ENCODE results near the gene NR3C1. TPM values are rescaled to one million over a fixed set of nuclear protein-coding genes. Genes with fewer than 3 reads are reported as not detected.

Gene NR3C1
- polyA plus RNA-seq, 1 donor from 2014 or later, result 2.3 TPM

DNA sequence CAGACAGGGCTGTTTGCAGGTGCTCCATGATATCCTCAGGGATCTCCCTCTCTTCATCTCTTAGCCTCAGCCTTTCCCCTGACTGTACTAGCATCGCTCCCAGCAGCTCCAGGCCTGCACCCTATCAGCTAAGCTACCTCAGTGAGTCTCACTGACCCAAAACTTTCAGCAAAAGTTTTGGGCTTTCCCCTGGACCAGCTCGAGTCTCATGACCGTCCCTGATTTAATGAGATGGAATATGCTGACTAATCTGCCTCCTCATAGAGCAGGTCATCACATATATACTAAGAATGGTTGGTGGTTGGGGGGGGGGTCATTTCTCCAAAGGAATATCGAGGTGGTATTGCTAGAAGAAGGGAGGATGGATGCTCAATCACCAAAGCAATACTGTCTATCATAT is 151.5 kb downstream of the NR3C1 start:
- no peak overlapping the region for H2AFZ ChIP-seq (ENCODE audit: low read depth, low read length)
- no peak for TF ChIP-seq EP300 (conservative IDR thresholded peaks at IDR 0.05; ENCODE audit: poor library complexity, severe bottlenecking)
- TF ChIP-seq POLR2AphosphoS5 (IDR thresholded peaks at IDR 0.05), result no peak
- TF ChIP-seq SMC3 (conservative IDR thresholded peaks at IDR 0.05; ENCODE audit: poor library complexity), result no peak
- TF ChIP-seq TAF1 (IDR thresholded peaks at IDR 0.05; ENCODE audit: low read depth), result no peak
- no peak for TF ChIP-seq EZH2 (IDR thresholded peaks at IDR 0.05; ENCODE audit: borderline replicate concordance, insufficient read depth, low read length, poor library complexity, severe bottlenecking)
- TF ChIP-seq, protein P1, sequence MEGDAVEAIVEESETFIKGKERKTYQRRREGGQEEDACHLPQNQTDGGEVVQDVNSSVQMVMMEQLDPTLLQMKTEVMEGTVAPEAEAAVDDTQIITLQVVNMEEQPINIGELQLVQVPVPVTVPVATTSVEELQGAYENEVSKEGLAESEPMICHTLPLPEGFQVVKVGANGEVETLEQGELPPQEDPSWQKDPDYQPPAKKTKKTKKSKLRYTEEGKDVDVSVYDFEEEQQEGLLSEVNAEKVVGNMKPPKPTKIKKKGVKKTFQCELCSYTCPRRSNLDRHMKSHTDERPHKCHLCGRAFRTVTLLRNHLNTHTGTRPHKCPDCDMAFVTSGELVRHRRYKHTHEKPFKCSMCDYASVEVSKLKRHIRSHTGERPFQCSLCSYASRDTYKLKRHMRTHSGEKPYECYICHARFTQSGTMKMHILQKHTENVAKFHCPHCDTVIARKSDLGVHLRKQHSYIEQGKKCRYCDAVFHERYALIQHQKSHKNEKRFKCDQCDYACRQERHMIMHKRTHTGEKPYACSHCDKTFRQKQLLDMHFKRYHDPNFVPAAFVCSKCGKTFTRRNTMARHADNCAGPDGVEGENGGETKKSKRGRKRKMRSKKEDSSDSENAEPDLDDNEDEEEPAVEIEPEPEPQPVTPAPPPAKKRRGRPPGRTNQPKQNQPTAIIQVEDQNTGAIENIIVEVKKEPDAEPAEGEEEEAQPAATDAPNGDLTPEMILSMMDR (IDR thresholded peaks at IDR 0.05; ENCODE audit: poor library complexity, severe bottlenecking), result no peak
- TF ChIP-seq, protein P2, sequence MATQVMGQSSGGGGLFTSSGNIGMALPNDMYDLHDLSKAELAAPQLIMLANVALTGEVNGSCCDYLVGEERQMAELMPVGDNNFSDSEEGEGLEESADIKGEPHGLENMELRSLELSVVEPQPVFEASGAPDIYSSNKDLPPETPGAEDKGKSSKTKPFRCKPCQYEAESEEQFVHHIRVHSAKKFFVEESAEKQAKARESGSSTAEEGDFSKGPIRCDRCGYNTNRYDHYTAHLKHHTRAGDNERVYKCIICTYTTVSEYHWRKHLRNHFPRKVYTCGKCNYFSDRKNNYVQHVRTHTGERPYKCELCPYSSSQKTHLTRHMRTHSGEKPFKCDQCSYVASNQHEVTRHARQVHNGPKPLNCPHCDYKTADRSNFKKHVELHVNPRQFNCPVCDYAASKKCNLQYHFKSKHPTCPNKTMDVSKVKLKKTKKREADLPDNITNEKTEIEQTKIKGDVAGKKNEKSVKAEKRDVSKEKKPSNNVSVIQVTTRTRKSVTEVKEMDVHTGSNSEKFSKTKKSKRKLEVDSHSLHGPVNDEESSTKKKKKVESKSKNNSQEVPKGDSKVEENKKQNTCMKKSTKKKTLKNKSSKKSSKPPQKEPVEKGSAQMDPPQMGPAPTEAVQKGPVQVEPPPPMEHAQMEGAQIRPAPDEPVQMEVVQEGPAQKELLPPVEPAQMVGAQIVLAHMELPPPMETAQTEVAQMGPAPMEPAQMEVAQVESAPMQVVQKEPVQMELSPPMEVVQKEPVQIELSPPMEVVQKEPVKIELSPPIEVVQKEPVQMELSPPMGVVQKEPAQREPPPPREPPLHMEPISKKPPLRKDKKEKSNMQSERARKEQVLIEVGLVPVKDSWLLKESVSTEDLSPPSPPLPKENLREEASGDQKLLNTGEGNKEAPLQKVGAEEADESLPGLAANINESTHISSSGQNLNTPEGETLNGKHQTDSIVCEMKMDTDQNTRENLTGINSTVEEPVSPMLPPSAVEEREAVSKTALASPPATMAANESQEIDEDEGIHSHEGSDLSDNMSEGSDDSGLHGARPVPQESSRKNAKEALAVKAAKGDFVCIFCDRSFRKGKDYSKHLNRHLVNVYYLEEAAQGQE (IDR thresholded peaks at IDR 0.05; ENCODE audit: borderline replicate concordance), result no peak
- no peak for TF ChIP-seq RAD21 (conservative IDR thresholded peaks at IDR 0.05)
- TF ChIP-seq MXI1 (conservative IDR thresholded peaks at IDR 0.05; ENCODE audit: poor library complexity, severe bottlenecking), result no peak

DNA sequence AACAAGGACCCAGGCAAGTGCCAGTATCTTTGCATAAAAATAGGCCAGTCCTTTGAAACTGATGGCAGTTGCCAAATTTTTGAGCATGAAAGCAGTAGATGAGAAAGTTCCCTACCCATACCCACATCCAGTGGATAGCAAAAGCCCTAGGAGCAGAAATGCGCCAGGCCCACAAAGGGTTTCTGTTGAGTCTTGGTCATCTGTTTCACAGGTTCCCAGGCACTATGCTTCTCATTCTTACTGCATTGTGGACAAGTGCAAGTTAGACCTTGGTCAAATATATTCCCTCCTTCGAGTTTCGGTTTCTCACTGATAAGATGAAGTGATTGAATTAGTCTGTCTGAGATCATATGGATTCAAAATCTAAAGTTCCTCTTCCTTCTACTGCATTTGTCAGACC is 152.3 kb downstream of the NR3C1 start:
- Histone ChIP-seq H3K9me2 (ENCODE audit: insufficient read depth, low read length) (no peaks in the 10 kb centered on the region), H3K27ac (ENCODE audit: low read length) (no peak overlapping the region), H3K4me2 (ENCODE audit: low read length) (no peak overlapping the region), H2AFZ (ENCODE audit: low read depth, low read length) (no peak overlapping the region), H4K20me1 (ENCODE audit: insufficient read depth) (no peaks in the 10 kb centered on the region), H3K4me3 (ENCODE audit: low read length) (no peak overlapping the region), H3K9me3 (ENCODE audit: low read length) (no peaks in the 10 kb centered on the region), H3K79me2 (replicated peaks; ENCODE audit: insufficient read depth, low read length) (no peaks in the 10 kb centered on the region), H3K36me3 (ENCODE audit: insufficient read depth, low read length) (no peaks in the 10 kb centered on the region), H3F3A (ENCODE audit: insufficient read depth, low read length, poor library complexity, severe bottlenecking) (no peaks in the 10 kb centered on the region), H3K27me3 (ENCODE audit: insufficient read depth, low read depth, low read length) (no peaks in the 10 kb centered on the region), H3K9ac (ENCODE audit: low read length) (no peak overlapping the region)
- TF ChIP-seq POLR2AphosphoS5 (IDR thresholded peaks at IDR 0.05) (no peak), SMC3 (conservative IDR thresholded peaks at IDR 0.05; ENCODE audit: poor library complexity) (no peak), RAD21 (conservative IDR thresholded peaks at IDR 0.05) (no peak), EP300 (conservative IDR thresholded peaks at IDR 0.05; ENCODE audit: poor library complexity, severe bottlenecking) (no peak), EZH2 (IDR thresholded peaks at IDR 0.05; ENCODE audit: borderline replicate concordance, insufficient read depth, low read length, poor library complexity, severe bottlenecking) (no peak), MXI1 (conservative IDR thresholded peaks at IDR 0.05; ENCODE audit: poor library complexity, severe bottlenecking) (no peak), TAF1 (IDR thresholded peaks at IDR 0.05; ENCODE audit: low read depth) (no peak)
- TF ChIP-seq, protein P2 (IDR thresholded peaks at IDR 0.05; ENCODE audit: borderline replicate concordance), result no peak
- TF ChIP-seq, protein P1 (IDR thresholded peaks at IDR 0.05; ENCODE audit: poor library complexity, severe bottlenecking), result no peak

More for the DNA sequence above, 151.5 kb downstream of the NR3C1 start:
- no peaks in the 10 kb centered on the region for H3K79me2 ChIP-seq (replicated peaks; ENCODE audit: insufficient read depth, low read length)
- H3K9me3 ChIP-seq (ENCODE audit: low read length), result no peaks in the 10 kb centered on the region
- H3F3A ChIP-seq (ENCODE audit: insufficient read depth, low read length, poor library complexity, severe bottlenecking), result no peaks in the 10 kb centered on the region
- H3K36me3 ChIP-seq (ENCODE audit: insufficient read depth, low read length), result no peaks in the 10 kb centered on the region
- H3K27ac ChIP-seq (ENCODE audit: low read length), result no peak overlapping the region
- H3K4me3 ChIP-seq (ENCODE audit: low read length), result no peak overlapping the region
- no peak overlapping the region for H3K4me2 ChIP-seq (ENCODE audit: low read length)
- H3K9ac ChIP-seq (ENCODE audit: low read length), result no peak overlapping the region
- no peaks in the 10 kb centered on the region for H3K27me3 ChIP-seq (ENCODE audit: insufficient read depth, low read depth, low read length)
- H3K9me2 ChIP-seq (ENCODE audit: insufficient read depth, low read length), result no peaks in the 10 kb centered on the region
- no peaks in the 10 kb centered on the region for H4K20me1 ChIP-seq (ENCODE audit: insufficient read depth)

All from neural cell (in vitro differentiated cells).